Heart left ventricle (tissue), 16 donors: ENCODE results near the gene MTMR2. TPM values are rescaled to one million over a fixed set of nuclear protein-coding genes. Genes with fewer than 3 reads are reported as not detected.

Source experiments
- ATAC-seq, 4 donors: fragments of 200-7000 bp; cut with Tn5 transposase; one replicate each; pipeline ENCODE4 v1.9.1; 2020 to 2022; ENCODE audit warnings: moderate library complexity in 4 of 4, mild to moderate bottlenecking in 3 of 4, moderate number of reproducible peaks in 1 of 4
- DNase-seq, 5 donors: peaks; one replicate each; pipeline ENCODE4 v3.0.0-alpha.2; 2020
- H3K27ac ChIP-seq, 12 donors: fragments of 200-600 bp; sonication (generic) in 4 of 12; one replicate each; pipeline versions ENCODE4 v1.5.0 to v1.8.0; 2016 to 2022; ENCODE audit warnings: mild to moderate bottlenecking in 2 of 12
- H3K27me3 ChIP-seq, 9 donors: fragments of 200-600 bp; sonication (generic) in 2 of 9; one replicate each; pipeline versions ENCODE4 v1.5.1 to v1.8.0; 2016 to 2022; ENCODE audit warnings: mild to moderate bottlenecking in 3 of 9
- H3K36me3 ChIP-seq, 9 donors: fragments of 200-600 bp; sonication (generic) in 2 of 9; one replicate each; pipeline versions ENCODE4 v1.5.0 to v1.8.0; 2018 to 2022; ENCODE audit warnings: mild to moderate bottlenecking in 2 of 9
- H3K4me1 ChIP-seq, 12 donors: fragments of 200-600 bp; sonication (generic) in 4 of 12; one replicate each; pipeline versions ENCODE4 v1.5.0 to v1.8.0; 2016 to 2022; ENCODE audit warnings: mild to moderate bottlenecking in 3 of 12
- H3K4me3 ChIP-seq, 12 donors: fragments of 200-600 bp; sonication (generic) in 4 of 12; one replicate each; pipeline versions ENCODE4 v1.5.0 to v1.8.0; 2017 to 2022; ENCODE audit warnings: mild to moderate bottlenecking in 9 of 12, moderate library complexity in 4 of 12
- H3K9me3 ChIP-seq, 12 donors: fragments of 200-600 bp; sonication (generic) in 4 of 12; one replicate each; pipeline versions ENCODE4 v1.5.0 to v1.8.0; 2016 to 2022; ENCODE audit warnings: mild to moderate bottlenecking in 1 of 12
- CTCF ChIP-seq, 12 donors: fragments of 200-600 bp; sonication (generic) in 4 of 12; IDR thresholded peaks; one replicate each; pipeline versions ENCODE4 v1.5.0 to v1.8.0; 2018 to 2022; ENCODE audit warnings: antibody characterized with exemption in 12 of 12, mild to moderate bottlenecking in 5 of 12
- POLR2A ChIP-seq, 2 donors: fragments of 450-650 bp; IDR thresholded peaks; one replicate each; pipeline ENCODE4 v1.6.1; 2017; ENCODE audit warnings: antibody characterized with exemption in 2 of 2, mild to moderate bottlenecking in 2 of 2, moderate library complexity in 2 of 2
- whole genome bisulfite sequencing, 4 donors: extraction: QIAGEN DNeasy Blood & Tissue Kit in 2 of 4; methylation state at CpG; one replicate each; pipeline versions ENCODE4 v1.1.5 to v1.1.7; 2013 to 2018; 5-methylcytosine and 5-hydroxymethylcytosine counted together
- intact Hi-C, 10 donors: fragments of 100-400 bp; cut with DNase I; formaldehyde crosslinking; loops; one replicate each; pipeline versions ENCODE4 v1.11.1 to v1.14.2; 2022
- polyA plus RNA-seq, 2 donors: library from polyadenylated mRNA; stranded (reverse); fragments of 200-250 nt; gene quantifications; one replicate each; pipeline ENCODE4 v1.2.3, GENCODE V29; 2013
- total RNA-seq, 9 donors: library from RNA; depleted of rRNA in 2 of 9; stranded (reverse); fragments of >200 nt in 2 of 9; fragmentation: NEBNext Ultra II Directional in 3 of 9; extraction: Animal tissue kit (Norgen Biotek cat#: 25700) in 3 of 9; gene quantifications; one replicate each; pipeline versions ENCODE4 v1.1.0 to v1.2.4, GENCODE V29; 2016 to 2023
- donor health status: ischemic (EF 13 %, LVEDD 7.1; RV severe dilation, severe dysfunction).
- donor health status: healthy with polysubstance abuse.
- donor health status: DM: no; HTN: yes; CAD: no.
- donor health status: DM: no; HTN: no; CAD: no.
- donor health status: ischemic (EF 25% LVEDD 6.9; RV normal size, moderate dysfunction).
- donor health status: ischemic (EF 25% LVEDD 5.7; RV mildly dilated, moderate dysfunction).
- donor health status: healthy.
- donor health status: DM: yes; HTN: yes; CAD: no.
- donor health status: ischemic (EF 35%, LVEDD 5.7; RV mildly dilated, moderate dysfunction).
- donor health status: nonischemic (EF 11% LVEDD 7.7; RV severe dilation, severe dysfunction).
- donor health status: DM: yes; HTN: yes; CAD: no.
- donor health status: PGD.
- donor health status: ischemic (EF 29% LVEDD 5.4; RV normal size, mild dysfunction).
- donor health status: nonischemic (EF 23%, LVEDD 6.1; RV moderate dilation, normal function).

Gene MTMR2
- total and polyA plus RNA-seq, 11 donors = 7.1 to 23.9 (median 18.6) TPM

- Histone ChIP-seq H3K9me3 (no peaks in the 10 kb centered on the region), H3K36me3 (peaks cover 0 to 55% (median 31%) of the 10 kb centered on the region in 9 donors), H3K27me3 (no peaks in the 10 kb centered on the region), H3K4me3 (no peak overlapping the region), H3K27ac (no peak overlapping the region), H3K4me1 (no peaks in the 10 kb centered on the region)
- ATAC-seq = no peak
- DNase-seq = no peak
- intact Hi-C loops = no loop called here
- WGBS, 4 donors = 96 to 99% (median 97%) methylated on average over 2 of the region's 2 CpGs
- no peak for TF ChIP-seq CTCF (IDR thresholded peaks at IDR 0.05)
- TF ChIP-seq POLR2A (IDR thresholded peaks at IDR 0.05) = no peak
Measured at GRCh38 chr11:95803973-95804372, 119.9 kb downstream of the MTMR2 start.

- H3K9me3 ChIP-seq = no peaks in the 10 kb centered on the region
- intact Hi-C loops = no loop called here
- no peak overlapping the region for H3K27ac ChIP-seq
Measured at GRCh38 chr11:95802806-95803205, 121.1 kb downstream of the MTMR2 start.

GRCh38 chr11:95800438-95800837, 123.5 kb downstream of the MTMR2 start:
- 94 to 97% (median 96%) methylated on average over 12 of the region's 12 CpGs for WGBS, 4 donors
- no peak for TF ChIP-seq CTCF (IDR thresholded peaks at IDR 0.05)
- no peak for TF ChIP-seq POLR2A (IDR thresholded peaks at IDR 0.05)
- Histone ChIP-seq H3K27me3 (no peaks in the 10 kb centered on the region), H3K36me3 (peaks cover 0 to 46% (median 22%) of the 10 kb centered on the region in 9 donors), H3K4me3 (no peak overlapping the region), H3K4me1 (no peaks in the 10 kb centered on the region), H3K27ac (no peak overlapping the region), H3K9me3 (no peaks in the 10 kb centered on the region)
- no peak for ATAC-seq
- no peak for DNase-seq
- intact Hi-C loops = no loop called here

More at GRCh38 chr11:95802806-95803205, 121.1 kb downstream of the MTMR2 start:
- TF ChIP-seq CTCF (IDR thresholded peaks at IDR 0.05) (no peak), POLR2A (IDR thresholded peaks at IDR 0.05) (no peak)
- ATAC-seq (no peak), DNase-seq (no peak)
- H3K4me3 ChIP-seq = no peak overlapping the region
- H3K27me3 ChIP-seq = no peaks in the 10 kb centered on the region
- WGBS, 4 donors = 96 to 100% (median 99%) methylated on average over 1 of the region's 1 CpG
- no peaks in the 10 kb centered on the region for H3K4me1 ChIP-seq
- peaks cover 0 to 55% (median 31%) of the 10 kb centered on the region in 9 donors for H3K36me3 ChIP-seq

- TF ChIP-seq CTCF (IDR thresholded peaks at IDR 0.05) = no peak
- Histone ChIP-seq H3K27ac (no peak overlapping the region), H3K27me3 (no peaks in the 10 kb centered on the region), H3K4me3 (no peak overlapping the region), H3K36me3 (peaks cover 0 to 46% (median 22%) of the 10 kb centered on the region in 9 donors), H3K4me1 (no peaks in the 10 kb centered on the region), H3K9me3 (no peaks in the 10 kb centered on the region)
- ATAC-seq (no peak), DNase-seq (no peak)
- intact Hi-C loops = no loop called here
- WGBS, 4 donors = 92 to 100% (median 95%) methylated on average over 1 of the region's 1 CpG
Measured at GRCh38 chr11:95799546-95799945, 124.4 kb downstream of the MTMR2 start.
